HepG2 (cell line): ENCODE results near the gene TECPR1. TPM values are rescaled to one million over a fixed set of nuclear protein-coding genes. Genes with fewer than 3 reads are reported as not detected.

Source experiments
- ATAC-seq: fragments of 200-7000 bp; cut with Tn5 transposase; 3 replicates; pipeline ENCODE4 v1.9.1; 2020; ENCODE audit warnings: mild to moderate bottlenecking, moderate library complexity
- BruUV-seq: library from RNA; stranded (reverse); fragments of 400-500 nt; replicated peaks from 2 replicates; lab custom pipeline; 2021; lab: Mats Ljungman, UMichigan
- CTCF ChIA-PET: fragments of 300-600 bp; formaldehyde crosslinking; extraction: SDS; loops from one replicate; lab custom pipeline; 2021; ENCODE audit warnings: low total read pairs, inconsistent platforms, low intra/inter-chr PET ratio; lab: Yijun Ruan, JAX
- POLR2A ChIA-PET: fragments of 350-600 bp; sonication (Branson Sonifier 250); formaldehyde crosslinking; loops from one replicate; lab custom pipeline; 2020; ENCODE audit warnings: antibody characterized with exemption, inconsistent platforms; lab: Yijun Ruan, JAX
- DNase-seq: peaks from one replicate; pipeline ENCODE4 v3.0.0-alpha.2; 2015; ENCODE audit warnings: low spot score
- FAIRE-seq: peaks from 3 replicates; lab custom pipeline; 2011; peaks lifted over from hg19 to GRCh38; lab: Jason Lieb, UNC
- H2AFZ ChIP-seq: one replicate; pipeline ENCODE4 v1.6.1; 2011; ENCODE audit warnings: low read length, inconsistent platforms
- H3K27ac ChIP-seq: fragments of 300-600 bp; 3 replicates; pipeline ENCODE4 v1.8.0; 2011; ENCODE audit warnings: mixed run types, mild to moderate bottlenecking, mixed read lengths, low read length, inconsistent platforms; ENCODE audit not compliant: insufficient read depth; ENCODE audit errors: extremely low read length
- H3K27me3 ChIP-seq, 2 experiments: fragments of 200-600 bp in 1 of 2; 2 replicates in 1 of 2; 3 replicates in 1 of 2; pipeline versions ENCODE4 v1.6.0 to v1.8.0; 2011; ENCODE audit warnings: low read length in 2 of 2, mild to moderate bottlenecking in 2 of 2, moderate library complexity in 2 of 2, inconsistent platforms in 1 of 2; ENCODE audit not compliant: insufficient read depth in 2 of 2, control insufficient read depth in 1 of 2
- H3K36me3 ChIP-seq, 2 experiments: fragments of 200-600 bp in 1 of 2; replicated peaks in 1 of 2; 2 replicates in 1 of 2; 3 replicates in 1 of 2; pipeline versions ENCODE4 v1.5.1 to v1.8.0; 2011; ENCODE audit warnings: low read length in 2 of 2, inconsistent platforms in 1 of 2; ENCODE audit not compliant: insufficient read depth in 2 of 2, control insufficient read depth in 1 of 2
- H3K4me1 ChIP-seq: 2 replicates; pipeline ENCODE4 v1.5.1; 2012; ENCODE audit warnings: low read length, inconsistent platforms; ENCODE audit not compliant: insufficient read depth
- H3K4me2 ChIP-seq: 2 replicates; pipeline ENCODE4 v1.6.0; 2011; ENCODE audit warnings: low read depth, low read length, inconsistent platforms
- H3K4me3 ChIP-seq, 3 experiments: fragments of 200-600 bp in 1 of 3; sonication (generic), shearing (Covaris generic) in 1 of 3; replicated peaks in 1 of 3; 2 replicates each; pipeline ENCODE4 v1.5.1; 2011 to 2016; ENCODE audit warnings: low read length in 3 of 3, inconsistent platforms in 2 of 3, low read depth in 2 of 3, mild to moderate bottlenecking in 2 of 3, control low read depth in 1 of 3, mixed read lengths in 1 of 3; ENCODE audit not compliant: insufficient read depth in 1 of 3
- H3K79me2 ChIP-seq: one replicate; pipeline ENCODE4 v1.6.1; 2011; ENCODE audit warnings: low read length, inconsistent platforms; ENCODE audit not compliant: insufficient read depth
- H3K9ac ChIP-seq: 2 replicates; pipeline ENCODE4 v1.6.0; 2011; ENCODE audit warnings: mild to moderate bottlenecking, low read depth, low read length, inconsistent platforms; ENCODE audit not compliant: insufficient read depth
- H3K9me3 ChIP-seq: 2 replicates; pipeline ENCODE4 v1.5.1; 2012; ENCODE audit warnings: mild to moderate bottlenecking, low read length
- H4K20me1 ChIP-seq: 2 replicates; pipeline ENCODE4 v1.6.0; 2011; ENCODE audit warnings: inconsistent platforms, mild to moderate bottlenecking, low read length, moderate library complexity; ENCODE audit not compliant: insufficient read depth
- HOXD1 ChIP-seq: sonication (generic); formaldehyde crosslinking; IDR thresholded peaks from 2 replicates; pipeline ENCODE4 v1.5.0; 2020; ENCODE audit warnings: missing genetic modification reagents
- MYC ChIP-seq: sonication (generic); formaldehyde crosslinking; IDR thresholded peaks from 2 replicates; pipeline ENCODE4 v1.9.0; 2021; ENCODE audit warnings: missing genetic modification reagents, borderline replicate concordance
- RBFOX2 ChIP-seq: fragments of 200-400 bp; formaldehyde crosslinking; IDR thresholded peaks from 2 replicates; pipeline ENCODE4 v1.6.1; 2017; ENCODE audit warnings: low read depth, mild to moderate bottlenecking, low read length
- SNRNP70 ChIP-seq: fragments of 200-400 bp; formaldehyde crosslinking; IDR thresholded peaks from 2 replicates; pipeline ENCODE4 v1.6.1; 2017; ENCODE audit warnings: mild to moderate bottlenecking, low read depth, low read length, moderate library complexity
- TFE3 ChIP-seq: IDR thresholded peaks from 2 replicates; pipeline ENCODE4 v1.6.1; 2016
- USF2 ChIP-seq, 2 experiments: sonication (generic) in 1 of 2; formaldehyde crosslinking in 1 of 2; IDR thresholded peaks; 2 replicates each; pipeline versions ENCODE4 v1.5.1 to v1.6.1; 2011 to 2020; ENCODE audit warnings: borderline replicate concordance in 1 of 2, low read depth in 1 of 2, low read length in 1 of 2, mild to moderate bottlenecking in 1 of 2, missing genetic modification reagents in 1 of 2, moderate library complexity in 1 of 2
- ZNF232 ChIP-seq: sonication (generic); formaldehyde crosslinking; IDR thresholded peaks from 2 replicates; pipeline ENCODE4 v1.4.0; 2020; ENCODE audit warnings: missing genetic modification reagents, borderline replicate concordance
- ZNF354B ChIP-seq: sonication (generic); formaldehyde crosslinking; IDR thresholded peaks from 2 replicates; pipeline ENCODE4 v1.8.0; 2022; ENCODE audit warnings: mild to moderate bottlenecking, missing genetic modification reagents
- ZNF414 ChIP-seq: sonication (generic); formaldehyde crosslinking; IDR thresholded peaks from 2 replicates; pipeline ENCODE4 v1.5.0; 2020; ENCODE audit warnings: missing genetic modification reagents
- ZNF83 ChIP-seq: sonication (generic); formaldehyde crosslinking; IDR thresholded peaks from 2 replicates; pipeline ENCODE4 v1.4.0; 2020; ENCODE audit warnings: missing genetic modification reagents, mild to moderate bottlenecking, borderline replicate concordance
- ZSCAN5A ChIP-seq: sonication (generic); formaldehyde crosslinking; IDR thresholded peaks from 2 replicates; pipeline ENCODE4 v1.8.0; 2022; ENCODE audit warnings: mild to moderate bottlenecking, missing genetic modification reagents, borderline replicate concordance
- WGBS: methylation state at CpG from one replicate; pipeline ENCODE4 v1.1.6; 2017; ENCODE audit warnings: low lambda C conversion rate; 5-methylcytosine and 5-hydroxymethylcytosine counted together
- in situ Hi-C: cut with HindIII; loops from 2 replicates; pipeline ENCODE4 v1.10.0; 2017; ENCODE audit warnings: low pct_unique_long_range_greater_than_20kb; ENCODE audit not compliant: extremely low pct_ligation_motif_present
- intact Hi-C: fragments of 100-400 bp; cut with micrococcal nuclease; formaldehyde crosslinking; loops from one replicate; pipeline ENCODE4 v1.10.0; 2022; ENCODE audit not compliant: unreplicated experiment
- polyA plus RNA-seq, 8 experiments: library from polyadenylated mRNA; depleted of rRNA in 3 of 8; stranded (reverse) in 7 of 8; unstranded in 1 of 8; fragments of >200 nt; fragmentation: Illumina TruSeq in 4 of 8; extraction: Trizol in 4 of 8; gene quantifications; 2 replicates each; pipeline versions ENCODE4 v1.2.1 to v1.2.3, GENCODE V29; 2011 to 2016; ENCODE audit warnings: low read depth in 4 of 8, missing spikeins in 1 of 8, mixed read lengths in 1 of 8; ENCODE audit not compliant: insufficient read depth in 1 of 8
- total RNA-seq, 5 experiments: library from RNA; depleted of rRNA; stranded (reverse); fragments of >200 nt; fragmentation: Illumina TruSeq; extraction: Trizol; gene quantifications; 2 replicates each; pipeline ENCODE4 v1.2.3, GENCODE V29; 2016; ENCODE audit warnings: low read depth in 1 of 5

TECPR1 gene
- total and polyA plus RNA-seq, 2 of the 13 experiments (the other 11 are each of a cell fraction or from before 2014, with no cell fraction given) = 2.3 to 6.3 TPM

- TF ChIP-seq HOXD1 = no peak
- TF ChIP-seq SNRNP70 = no peak
- 0 out of 2 replicates have a peak, but pooled peaks have one; percentile 44 for TF ChIP-seq ZNF232
- TF ChIP-seq ZNF83 (CRISPR knock-in tag) = no peak
Observed at GRCh38 chr7:98281757-98282606, 29.9 kb upstream of the TECPR1 start (continued).

GRCh38 chr7:98280791-98281756 lies 29.0 kb upstream of the TECPR1 start, which contains the start of gene BRI3:
Gene BRI3 (plus strand): TSS chr7:98281686. CDS start chr7:98281796, 110 bp downstream.
- intact Hi-C loops (no loop called here), in situ Hi-C loops (loop anchor here (5.0 kb wide), 1 partner anchor 136 kb away; no protein-coding TSS in a partner anchor)
- H3K27me3 ChIP-seq = no peaks in the 10 kb centered on the region; a peak in 1 of 5 replicates
- H3K4me1 ChIP-seq = peaks cover 76% of the 10 kb centered on the region
- TSS peak; percentile 99 for BruUV-seq
- no peaks in the 10 kb centered on the region for H3K9me3 ChIP-seq
- H2AFZ ChIP-seq = peak within 1 kb of the TSS; percentile 63
- H3K9ac ChIP-seq = peak within 1 kb of the TSS; percentile 89
- H3K4me3 ChIP-seq = peak within 1 kb of the TSS; percentile 77 to 91 (median 85)
- POLR2A ChIA-PET = interaction anchor here (0.6 to 2.0 kb wide), 2 partner anchors 30 to 137 kb away, joined by 5 to 6 read pairs; no protein-coding TSS in a partner anchor
- peaks cover 20% of the 10 kb centered on the region; the same call in 1 of the 2 replicates for H4K20me1 ChIP-seq
- peaks cover 0 to 1% of the 10 kb centered on the region in 2 experiments; a peak in 2 of 5 replicates for H3K36me3 ChIP-seq
- H3K4me2 ChIP-seq = peak within 1 kb of the TSS; percentile 99
- DNase-seq (peak; percentile 78), FAIRE-seq (no peak), ATAC-seq (peak; percentile 81)
- peak within 1 kb of the TSS; percentile 84 for H3K27ac ChIP-seq
- peaks cover 39% of the 10 kb centered on the region for H3K79me2 ChIP-seq
- under 1% methylated on average over 19 of the region's 92 CpGs for WGBS
- CTCF ChIA-PET = no interaction called here
- no peak for TF ChIP-seq USF2 (IDR thresholded peaks at IDR 0.05; ENCODE audit: low read depth, low read length)
- 0 out of 2 replicates have a peak, but pooled peaks have one; percentile 41 for TF ChIP-seq USF2 (CRISPR knock-in tag; IDR thresholded peaks at IDR 0.05; ENCODE audit: borderline replicate concordance)
- 0 out of 2 replicates have a peak, but pooled peaks have one; percentile 50 for TF ChIP-seq TFE3
- TF ChIP-seq ZNF354B (CRISPR knock-in tag) = 0 out of 2 replicates have a peak, but pooled peaks have one; percentile 26
- 0 out of 2 replicates have a peak, but pooled peaks have one; percentile 34 for TF ChIP-seq ZSCAN5A
- 0 out of 2 replicates have a peak, but pooled peaks have one; percentile 50 for TF ChIP-seq RBFOX2
- TF ChIP-seq ZNF414 (CRISPR knock-in tag) = no peak
- peak; percentile 27; the same call in 1 of the 2 replicates for TF ChIP-seq MYC (CRISPR knock-in tag)
